Prostate gland (tissue), 2 donors: ENCODE results near the gene XXYLT1. TPM values are rescaled to one million over a fixed set of nuclear protein-coding genes. Genes with fewer than 3 reads are reported as not detected.

Experiments used
- DNase-seq: peaks from one replicate; pipeline ENCODE4 v3.0.0-alpha.2; 2019; ENCODE audit warnings: low spot score
- H3K27ac ChIP-seq, 2 donors: fragments of 200-600 bp; sonication (generic); 2 replicates each; pipeline ENCODE4 v1.5.1; 2017 to 2019
- H3K27me3 ChIP-seq: fragments of 200-600 bp; sonication (generic); replicated peaks from 2 replicates; pipeline ENCODE4 v1.5.1; 2019; ENCODE audit not compliant: insufficient read depth
- H3K36me3 ChIP-seq, 2 donors: fragments of 200-600 bp; sonication (generic); 1 replicate in 1 of 2; 2 replicates in 1 of 2; pipeline versions ENCODE4 v1.5.1 to v1.8.1; 2017 to 2019
- H3K4me1 ChIP-seq: fragments of 200-600 bp; sonication (generic); replicated peaks from 2 replicates; pipeline ENCODE4 v1.5.1; 2019
- H3K4me3 ChIP-seq, 2 donors: fragments of 200-600 bp; sonication (generic); 2 replicates each; pipeline ENCODE4 v1.5.1; 2017 to 2019
- H3K9me3 ChIP-seq: fragments of 200-600 bp; sonication (generic); 2 replicates; pipeline ENCODE4 v1.5.1; 2017
- CTCF ChIP-seq, 4 experiments: fragments of 200-600 bp in 2 of 4; fragments of 450-650 bp in 2 of 4; sonication (generic) in 2 of 4; IDR thresholded peaks; 1 replicate in 3 of 4; 2 replicates in 1 of 4; pipeline ENCODE4 v1.5.1; 2016 to 2019; ENCODE audit warnings: antibody characterized with exemption in 4 of 4, mild to moderate bottlenecking in 2 of 4, moderate library complexity in 2 of 4
- POLR2A ChIP-seq: fragments of 450-650 bp; IDR thresholded peaks from one replicate; pipeline ENCODE4 v1.6.1; 2016; ENCODE audit warnings: antibody characterized with exemption, mild to moderate bottlenecking
- POLR2AphosphoS5 ChIP-seq: sonication (generic); formaldehyde crosslinking; IDR thresholded peaks from one replicate; pipeline ENCODE4 v1.6.1; 2017; ENCODE audit warnings: antibody characterized with exemption
- WGBS: methylation state at CpG from one replicate; pipeline ENCODE4 v1.1.5; 2018; 5-methylcytosine and 5-hydroxymethylcytosine counted together
- intact Hi-C: fragments of 100-400 bp; cut with DNase I; formaldehyde crosslinking; loops from one replicate; pipeline ENCODE4 v1.14.2; 2022
- total RNA-seq, 2 donors: library from RNA; depleted of rRNA; stranded (reverse); fragments of >200 nt; gene quantifications; one replicate each; pipeline ENCODE4 v1.1.0, GENCODE V29; 2016

Gene XXYLT1
- total RNA-seq, 2 donors from 2014 or later: 14.9 to 22.7 TPM

GRCh38 chr3:195106418-195106906 lies 164.5 kb downstream of the XXYLT1 start:
- no peak overlapping the region for H3K4me3 ChIP-seq

GRCh38 chr3:195105841-195106417 lies 165.0 kb downstream of the XXYLT1 start:
- DNase-seq: no peak
- intact Hi-C loops: loop anchor here (5.0 to 10.0 kb wide), 3 partner anchors 151 to 424 kb away; no protein-coding TSS in a partner anchor
- Histone ChIP-seq H3K4me1 (peaks cover under 1% of the 10 kb centered on the region), H3K27ac (no peak overlapping the region), H3K27me3 (no peaks in the 10 kb centered on the region), H3K9me3 (no peaks in the 10 kb centered on the region), H3K4me3 (no peak overlapping the region), H3K36me3 (no peaks in the 10 kb centered on the region)
- WGBS: 80% methylated on average over 12 of the region's 12 CpGs
- TF ChIP-seq POLR2A (no peak), POLR2AphosphoS5 (no peak), CTCF (IDR thresholded peaks at IDR 0.05) (no peak)

More at GRCh38 chr3:195106418-195106906, 164.5 kb downstream of the XXYLT1 start:
- peaks cover 5% of the 10 kb centered on the region for H3K4me1 ChIP-seq
- no peak overlapping the region for H3K27ac ChIP-seq
- DNase-seq: peak; percentile 39
- H3K27me3 ChIP-seq: no peaks in the 10 kb centered on the region
- intact Hi-C loops: loop anchor here (5.0 to 10.0 kb wide), 3 partner anchors 151 to 424 kb away; no protein-coding TSS in a partner anchor
- no peaks in the 10 kb centered on the region for H3K9me3 ChIP-seq
- 6% methylated on average over 21 of the region's 29 CpGs for WGBS
- TF ChIP-seq POLR2AphosphoS5: peak; percentile 65
- no peak for TF ChIP-seq POLR2A
- peak; percentile 98 to 100 (median 100) for TF ChIP-seq CTCF (IDR thresholded peaks at IDR 0.05)
- H3K36me3 ChIP-seq: no peaks in the 10 kb centered on the region

GRCh38 chr3:195105389-195105788 lies 165.6 kb downstream of the XXYLT1 start:
- intact Hi-C loops: loop anchor here (5.0 to 10.0 kb wide), 3 partner anchors 152 to 423 kb away; no protein-coding TSS in a partner anchor
- Histone ChIP-seq H3K36me3 (no peaks in the 10 kb centered on the region), H3K4me1 (no peaks in the 10 kb centered on the region)

GRCh38 chr3:195104340-195104739 lies 166.6 kb downstream of the XXYLT1 start:
- Histone ChIP-seq H3K36me3 (no peaks in the 10 kb centered on the region), H3K27me3 (no peaks in the 10 kb centered on the region), H3K9me3 (no peaks in the 10 kb centered on the region), H3K4me3 (no peak overlapping the region), H3K27ac (no peak overlapping the region), H3K4me1 (no peaks in the 10 kb centered on the region)
- TF ChIP-seq CTCF (IDR thresholded peaks at IDR 0.05) (no peak), POLR2A (no peak), POLR2AphosphoS5 (no peak)
- DNase-seq: no peak
- WGBS: 90% methylated on average over 8 of the region's 8 CpGs
- intact Hi-C loops: loop anchor here (10.0 kb wide), 1 partner anchor 330 kb away; no protein-coding TSS in a partner anchor

More at GRCh38 chr3:195105389-195105788, 165.6 kb downstream of the XXYLT1 start:
- Histone ChIP-seq H3K27me3 (no peaks in the 10 kb centered on the region), H3K27ac (peak overlapping the region in 1 of 2 donors; percentile 3), H3K9me3 (no peaks in the 10 kb centered on the region), H3K4me3 (no peak overlapping the region)
- no peak for DNase-seq
- WGBS: 76% methylated on average over 13 of the region's 13 CpGs
- TF ChIP-seq CTCF (IDR thresholded peaks at IDR 0.05): no peak
- TF ChIP-seq POLR2AphosphoS5: peak; percentile 19

- Histone ChIP-seq H3K4me1 (no peaks in the 10 kb centered on the region), H3K27me3 (no peaks in the 10 kb centered on the region), H3K9me3 (no peaks in the 10 kb centered on the region), H3K4me3 (no peak overlapping the region), H3K36me3 (no peaks in the 10 kb centered on the region), H3K27ac (no peak overlapping the region)
- no peak for TF ChIP-seq CTCF (IDR thresholded peaks at IDR 0.05)
- no peak for TF ChIP-seq POLR2AphosphoS5
- no peak for TF ChIP-seq POLR2A
- 88% methylated on average over 2 of the region's 2 CpGs for WGBS
- no peak for DNase-seq
- intact Hi-C loops: loop anchor here (10.0 kb wide), 1 partner anchor 329 kb away; no protein-coding TSS in a partner anchor
Measured at GRCh38 chr3:195103623-195104022, 167.3 kb downstream of the XXYLT1 start.
